Activated B cell treated with CpG ODN at 0.5 μM for 24 hours (primary cell): ENCODE measurements around the gene PCDHGA10. TPM values are rescaled to one million over a fixed set of nuclear protein-coding genes. Genes with fewer than 3 reads are reported as not detected.

Source experiments
- ATAC-seq: fragments of 200-7000 bp; cut with Tn5 transposase; one replicate; pipeline ENCODE4 v1.10.0; 2021; ENCODE audit warnings: low read depth, mild to moderate bottlenecking, moderate library complexity
- CTCF ChIA-PET: fragments of 350-600 bp; sonication (Branson Sonifier 250); formaldehyde crosslinking; loops from one replicate; lab custom pipeline; 2021; ENCODE audit warnings: antibody characterized with exemption; lab: Charles Lee
- POLR2A ChIA-PET: fragments of 350-600 bp; sonication (Branson Sonifier 250); formaldehyde crosslinking; loops from one replicate; lab custom pipeline; 2021; ENCODE audit warnings: antibody characterized with exemption; lab: Charles Lee
- DNase-seq: peaks from one replicate; pipeline ENCODE4 v3.0.0; 2022
- H3K27ac Mint-ChIP-seq: one replicate; pipeline ENCODE4 v1.8.0; 2020; ENCODE audit warnings: mixed read lengths
- H3K27me3 Mint-ChIP-seq: one replicate; pipeline ENCODE4 v1.8.0; 2021; ENCODE audit warnings: mixed read lengths
- H3K36me3 Mint-ChIP-seq: one replicate; pipeline ENCODE4 v1.8.0; 2021; ENCODE audit warnings: low read depth, mixed read lengths
- H3K4me1 Mint-ChIP-seq: one replicate; pipeline ENCODE4 v1.8.0; 2021; ENCODE audit warnings: mixed read lengths
- H3K4me3 Mint-ChIP-seq: one replicate; pipeline ENCODE4 v1.8.0; 2020; ENCODE audit warnings: mild to moderate bottlenecking, mixed read lengths
- H3K9me3 Mint-ChIP-seq: one replicate; pipeline ENCODE4 v1.8.0; 2020; ENCODE audit warnings: mixed read lengths
- intact Hi-C: fragments of 100-400 bp; cut with micrococcal nuclease; formaldehyde crosslinking; loops from one replicate; pipeline ENCODE4 v1.15.1; 2024
- total RNA-seq: library from RNA; stranded (reverse); gene quantifications from 2 replicates; pipeline ENCODE4 v1.2.3, GENCODE V29; 2022
- TF ChIP-seq, protein P1 (sequence below): fragments of 200-600 bp; IDR thresholded peaks from one replicate; pipeline ENCODE4 v1.8.0; 2022; ENCODE audit warnings: antibody characterized with exemption, mild to moderate bottlenecking

PCDHGA10 gene
- total RNA-seq, 1 donor from 2014 or later: 1.3 TPM

GRCh38 chr5:141419074-141419880 is 6.5 kb downstream of the PCDHGA10 start:
- POLR2A ChIA-PET: no interaction called here
- Mint-ChIP-seq H3K27ac (no peak overlapping the region), H3K4me3 (no peak overlapping the region), H3K4me1 (peaks cover 13% of the 10 kb centered on the region), H3K36me3 (peaks cover 5% of the 10 kb centered on the region), H3K27me3 (peaks cover 49% of the 10 kb centered on the region), H3K9me3 (peaks cover 20% of the 10 kb centered on the region)
- intact Hi-C loops: loop anchor here (10.0 kb wide), 1 partner anchor 456 kb away; the partner anchor contains the start of gene PCDH1
- TF ChIP-seq, protein P1, sequence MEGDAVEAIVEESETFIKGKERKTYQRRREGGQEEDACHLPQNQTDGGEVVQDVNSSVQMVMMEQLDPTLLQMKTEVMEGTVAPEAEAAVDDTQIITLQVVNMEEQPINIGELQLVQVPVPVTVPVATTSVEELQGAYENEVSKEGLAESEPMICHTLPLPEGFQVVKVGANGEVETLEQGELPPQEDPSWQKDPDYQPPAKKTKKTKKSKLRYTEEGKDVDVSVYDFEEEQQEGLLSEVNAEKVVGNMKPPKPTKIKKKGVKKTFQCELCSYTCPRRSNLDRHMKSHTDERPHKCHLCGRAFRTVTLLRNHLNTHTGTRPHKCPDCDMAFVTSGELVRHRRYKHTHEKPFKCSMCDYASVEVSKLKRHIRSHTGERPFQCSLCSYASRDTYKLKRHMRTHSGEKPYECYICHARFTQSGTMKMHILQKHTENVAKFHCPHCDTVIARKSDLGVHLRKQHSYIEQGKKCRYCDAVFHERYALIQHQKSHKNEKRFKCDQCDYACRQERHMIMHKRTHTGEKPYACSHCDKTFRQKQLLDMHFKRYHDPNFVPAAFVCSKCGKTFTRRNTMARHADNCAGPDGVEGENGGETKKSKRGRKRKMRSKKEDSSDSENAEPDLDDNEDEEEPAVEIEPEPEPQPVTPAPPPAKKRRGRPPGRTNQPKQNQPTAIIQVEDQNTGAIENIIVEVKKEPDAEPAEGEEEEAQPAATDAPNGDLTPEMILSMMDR: no peak
- no peak for ATAC-seq
- CTCF ChIA-PET: interaction anchor here (2.0 to 4.3 kb wide), 4 partner anchors 11 to 145 kb away, joined by 9 to 40 read pairs (median 24); partner anchors contain the start of gene PCDHGA12
- no peak for DNase-seq

DNA sequence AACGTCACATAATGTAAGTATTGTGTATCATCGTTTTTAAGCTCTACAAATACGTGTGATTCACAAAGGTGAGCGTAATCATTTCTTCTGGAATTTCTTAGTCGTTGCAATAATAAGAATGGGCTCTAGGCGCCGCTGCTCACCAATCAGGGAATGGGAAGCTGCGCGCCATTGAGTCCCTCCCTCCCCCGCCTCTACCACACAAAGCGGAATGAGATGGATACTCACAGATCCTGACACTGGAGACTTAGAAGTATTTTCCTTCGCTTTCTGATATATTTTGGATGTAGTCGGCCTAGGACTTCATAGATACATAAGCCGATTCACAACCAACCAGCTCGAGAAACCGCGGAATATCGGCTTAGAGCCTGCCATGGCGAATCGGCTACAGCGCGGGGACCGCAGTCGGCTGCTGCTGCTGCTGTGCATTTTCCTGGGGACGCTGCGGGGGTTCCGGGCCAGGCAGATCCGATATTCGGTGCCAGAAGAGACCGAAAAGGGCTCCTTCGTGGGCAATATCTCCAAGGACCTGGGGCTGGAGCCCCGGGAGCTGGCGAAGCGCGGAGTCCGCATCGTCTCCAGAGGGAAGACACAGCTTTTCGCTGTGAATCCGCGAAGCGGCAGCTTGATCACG is 8.2 kb downstream of the PCDHGA10 start, which contains the start of gene PCDHGA11:
Gene PCDHGA11 (plus strand): TSS at position 197 of the 634 bp plus-strand sequence. CDS start 177 bp downstream, at position 374.
- Mint-ChIP-seq H3K4me1 (peaks cover 9% of the 10 kb centered on the region), H3K36me3 (peaks cover 5% of the 10 kb centered on the region), H3K27me3 (peaks cover 50% of the 10 kb centered on the region), H3K9me3 (peaks cover 20% of the 10 kb centered on the region), H3K27ac (no peak within 1 kb of the TSS), H3K4me3 (peak within 1 kb of the TSS; percentile 85)
- CTCF ChIA-PET: interaction anchor here (1.0 to 4.3 kb wide), 18 partner anchors 8 to 147 kb away, joined by 3 to 40 read pairs (median 6); partner anchors contain the start of genes PCDHGA10, PCDHGA12, PCDHGA5 and PCDHGB3
- ATAC-seq (peak; percentile 69), DNase-seq (no peak)
- POLR2A ChIA-PET: interaction anchor here (0.9 kb wide), 1 partner anchor 137 kb away, joined by 5 read pairs; no protein-coding TSS in a partner anchor
- intact Hi-C loops: loop anchor here (1.0 kb wide), 1 partner anchor 143 kb away; no protein-coding TSS in a partner anchor
- TF ChIP-seq, protein P1: no peak

DNA sequence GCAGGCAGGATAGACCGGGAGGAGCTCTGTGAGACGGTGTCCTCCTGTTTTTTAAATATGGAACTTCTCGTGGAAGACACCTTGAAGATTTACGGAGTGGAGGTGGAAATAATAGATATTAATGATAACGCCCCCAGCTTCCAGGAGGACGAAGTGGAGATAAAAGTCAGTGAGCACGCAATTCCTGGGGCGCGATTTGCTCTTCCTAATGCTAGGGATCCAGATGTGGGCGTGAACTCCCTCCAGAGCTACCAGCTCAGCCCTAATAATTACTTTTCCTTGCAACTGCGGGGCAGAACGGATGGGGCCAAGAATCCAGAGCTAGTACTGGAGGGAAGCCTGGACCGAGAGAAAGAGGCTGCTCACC is 8.7 kb downstream of the PCDHGA10 start:
- DNase-seq: no peak
- intact Hi-C loops: no loop called here
- TF ChIP-seq, protein P1: no peak
- no peak for ATAC-seq
- peaks cover 20% of the 10 kb centered on the region for H3K9me3 Mint-ChIP-seq
- no peak overlapping the region for H3K27ac Mint-ChIP-seq
- CTCF ChIA-PET: interaction anchor here (0.7 to 4.3 kb wide), 18 partner anchors 9 to 147 kb away, joined by 3 to 40 read pairs (median 6); partner anchors contain the start of genes PCDHGA10, PCDHGA12, PCDHGA5 and PCDHGB3
- H3K27me3 Mint-ChIP-seq: peaks cover 48% of the 10 kb centered on the region
- POLR2A ChIA-PET: interaction anchor here (0.9 kb wide), 1 partner anchor 136 kb away, joined by 5 read pairs; no protein-coding TSS in a partner anchor
- peaks cover 5% of the 10 kb centered on the region for H3K36me3 Mint-ChIP-seq
- H3K4me3 Mint-ChIP-seq: peak overlapping the region; percentile 85
- peaks cover 9% of the 10 kb centered on the region for H3K4me1 Mint-ChIP-seq

GRCh38 chr5:141422742-141423291 is 10.0 kb downstream of the PCDHGA10 start:
- no peak for DNase-seq
- H3K36me3 Mint-ChIP-seq: peaks cover 5% of the 10 kb centered on the region
- POLR2A ChIA-PET: no interaction called here
- TF ChIP-seq, protein P1: no peak
- H3K4me1 Mint-ChIP-seq: peaks cover 7% of the 10 kb centered on the region
- intact Hi-C loops: no loop called here
- H3K4me3 Mint-ChIP-seq: no peak overlapping the region
- peaks cover 54% of the 10 kb centered on the region for H3K27me3 Mint-ChIP-seq
- ATAC-seq: no peak
- CTCF ChIA-PET: interaction anchor here (2.6 kb wide), 1 partner anchor 135 kb away, joined by 23 read pairs; no protein-coding TSS in a partner anchor
- peaks cover 20% of the 10 kb centered on the region for H3K9me3 Mint-ChIP-seq
- H3K27ac Mint-ChIP-seq: no peak overlapping the region
